Measurements from ENCODE around the gene SERPINB10.

Gene SERPINB10

GRCh38 chr18:63869851-63870250 lies 37.9 kb upstream of the SERPINB10 start:
- no peak for TF ChIP-seq TSHZ2 (CRISPR knock-in tag; IDR thresholded peaks at IDR 0.05)
- no peak for TF ChIP-seq ISL1 (CRISPR knock-in tag; IDR thresholded peaks at IDR 0.05)
- no peak for TF ChIP-seq PATZ1 (CRISPR knock-in tag; IDR thresholded peaks at IDR 0.05; ENCODE audit: borderline replicate concordance)
- no peak for TF ChIP-seq CSRNP3 (CRISPR knock-in tag; IDR thresholded peaks at IDR 0.05)
- TF ChIP-seq RARB (CRISPR knock-in tag; IDR thresholded peaks at IDR 0.05), result no peak
- no peak for TF ChIP-seq CSDC2 (CRISPR knock-in tag; IDR thresholded peaks at IDR 0.05)
- TF ChIP-seq ARNTL (CRISPR knock-in tag; IDR thresholded peaks at IDR 0.05; ENCODE audit: borderline replicate concordance, low read depth), result no peak
- TF ChIP-seq OSR1 (CRISPR knock-in tag; IDR thresholded peaks at IDR 0.05), result no peak
- TF ChIP-seq ZFP3 (CRISPR knock-in tag; IDR thresholded peaks at IDR 0.05), result no peak
- no peak for TF ChIP-seq SNAI2 (CRISPR knock-in tag; IDR thresholded peaks at IDR 0.05)
- no peak for ATAC-seq

GRCh38 chr18:63871836-63872235 lies 35.9 kb upstream of the SERPINB10 start:
- TF ChIP-seq TSHZ2 (CRISPR knock-in tag; IDR thresholded peaks at IDR 0.05) (no peak), ZFP30 (CRISPR knock-in tag; IDR thresholded peaks at IDR 0.05) (no peak), CREB5 (CRISPR knock-in tag; IDR thresholded peaks at IDR 0.05; ENCODE audit: low read depth) (no peak), ZNF565 (CRISPR knock-in tag; conservative IDR thresholded peaks at IDR 0.05; ENCODE audit: low read depth) (no peak)

GRCh38 chr18:63872586-63872985 lies 35.2 kb upstream of the SERPINB10 start:
- no peak for ATAC-seq
- TF ChIP-seq ZNF8 (CRISPR knock-in tag; IDR thresholded peaks at IDR 0.05) (no peak), ZC3H10 (CRISPR knock-in tag; IDR thresholded peaks at IDR 0.05) (no peak), TSHZ2 (CRISPR knock-in tag; IDR thresholded peaks at IDR 0.05) (no peak), CSRNP3 (CRISPR knock-in tag; IDR thresholded peaks at IDR 0.05) (no peak), ZFP3 (CRISPR knock-in tag; IDR thresholded peaks at IDR 0.05) (no peak), SNAI2 (CRISPR knock-in tag; IDR thresholded peaks at IDR 0.05) (no peak), BACH2 (CRISPR knock-in tag; IDR thresholded peaks at IDR 0.05; ENCODE audit: borderline replicate concordance) (no peak), TOX (CRISPR knock-in tag; IDR thresholded peaks at IDR 0.05; ENCODE audit: borderline replicate concordance) (no peak), POU6F1 (CRISPR knock-in tag; IDR thresholded peaks at IDR 0.05; ENCODE audit: borderline replicate concordance, low read depth) (no peak), OSR1 (CRISPR knock-in tag; IDR thresholded peaks at IDR 0.05) (no peak), ZNF565 (CRISPR knock-in tag; conservative IDR thresholded peaks at IDR 0.05; ENCODE audit: low read depth) (no peak), ARNTL (CRISPR knock-in tag; IDR thresholded peaks at IDR 0.05; ENCODE audit: borderline replicate concordance, low read depth) (no peak), RARB (CRISPR knock-in tag; IDR thresholded peaks at IDR 0.05) (no peak), CSDC2 (CRISPR knock-in tag; IDR thresholded peaks at IDR 0.05) (no peak), ZFP30 (CRISPR knock-in tag; IDR thresholded peaks at IDR 0.05) (no peak)

More at GRCh38 chr18:63871836-63872235, 35.9 kb upstream of the SERPINB10 start:
- no peak for ATAC-seq

Data from SK-N-SH treated with all-trans-retinoic acid at 6 μM for 48 hours (cell line).